ENCODE results near the gene LHFPL3. TPM values are rescaled to one million over a fixed set of nuclear protein-coding genes. Genes with fewer than 3 reads are reported as not detected.

LHFPL3 gene
- total and polyA plus RNA-seq, 2 of the 13 experiments (the other 11 are each of a cell fraction or from before 2014, with no cell fraction given) = not detected

DNA sequence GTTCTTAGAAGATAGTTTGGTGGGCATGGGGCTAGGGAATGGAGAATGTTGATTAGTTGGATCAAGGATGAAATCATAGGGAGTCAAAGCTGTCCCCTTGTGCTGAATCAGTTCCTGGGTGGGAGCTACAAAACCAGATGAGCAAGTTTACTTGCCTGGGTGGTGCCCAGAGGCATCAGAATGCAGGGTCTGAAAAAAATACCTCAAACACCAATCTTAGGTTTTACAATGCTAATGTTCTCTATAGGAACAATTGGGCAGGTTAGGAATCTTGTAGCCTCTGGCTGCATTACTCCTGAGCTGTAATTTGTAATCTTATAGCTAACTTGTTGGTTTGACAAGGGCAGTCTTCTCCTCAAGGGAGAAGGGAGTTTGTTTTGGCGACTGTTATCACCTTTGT is 34.4 kb downstream of the LHFPL3 start:
- 7% methylated on average over 1 of the region's 1 CpG for WGBS (ENCODE audit: low lambda C conversion rate)

DNA sequence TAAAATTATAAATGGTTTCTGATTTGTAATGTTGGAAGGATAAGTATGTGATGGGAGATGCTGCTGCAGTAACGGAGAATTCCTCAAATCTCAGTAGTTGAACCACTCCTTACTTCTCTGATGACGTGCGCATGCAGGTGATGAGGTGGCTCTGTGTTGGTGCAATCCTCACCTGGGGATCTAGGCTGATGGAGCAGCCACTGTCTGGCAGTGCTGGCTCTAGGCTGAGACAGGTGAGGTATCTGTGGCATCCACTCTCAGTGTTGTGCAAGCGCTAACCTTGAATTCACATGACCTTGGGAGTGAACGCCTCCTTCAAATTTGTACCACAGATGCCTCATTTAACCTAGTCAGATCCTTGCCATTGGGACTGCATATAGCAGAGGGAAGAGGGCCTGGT is 35.0 kb downstream of the LHFPL3 start:
- Histone ChIP-seq H3K36me3 (replicated peaks in 1 of 2; ENCODE audit: control insufficient read depth in 1 of 2, insufficient read depth in 2 of 2, low read length in 2 of 2) (no peaks in the 10 kb centered on the region), H4K20me1 (ENCODE audit: insufficient read depth, low read length) (no peaks in the 10 kb centered on the region), H3K79me2 (ENCODE audit: insufficient read depth, low read length) (no peaks in the 10 kb centered on the region), H3K4me1 (ENCODE audit: insufficient read depth, low read length) (no peaks in the 10 kb centered on the region), H3K27ac (ENCODE audit: extremely low read length, insufficient read depth, low read length) (no peak overlapping the region), H2AFZ (ENCODE audit: low read length) (no peak overlapping the region), H3K27me3 (ENCODE audit: control insufficient read depth in 1 of 2, insufficient read depth in 2 of 2, low read length in 2 of 2) (peaks cover 1 to 4% of the 10 kb centered on the region in 2 experiments; a peak in 1 of 5 replicates), H3K4me3 (replicated peaks in 1 of 3; ENCODE audit: insufficient read depth in 1 of 3, low read depth in 2 of 3, low read length in 3 of 3) (no peak overlapping the region), H3K4me2 (ENCODE audit: low read depth, low read length) (no peak overlapping the region), H3K9ac (ENCODE audit: insufficient read depth, low read depth, low read length) (no peak overlapping the region), H3K9me3 (ENCODE audit: low read length) (no peaks in the 10 kb centered on the region)
- FAIRE-seq = no peak
- BruUV-seq (replicated peaks) = no TSS peak
- in situ Hi-C loops (cut with HindIII; ENCODE audit: extremely low pct_ligation_motif_present, low pct_unique_long_range_greater_than_20kb) = no loop called here
- no peak for DNase-seq (ENCODE audit: low spot score)
- intact Hi-C loops (cut with micrococcal nuclease; ENCODE audit: unreplicated experiment) = no loop called here
- ChIA-PET CTCF (ENCODE audit: low intra/inter-chr PET ratio, low total read pairs) (no interaction called here), POLR2A (no interaction called here)
- no peak for ATAC-seq
- WGBS (ENCODE audit: low lambda C conversion rate) = 23% methylated on average over 3 of the region's 5 CpGs
- TF ChIP-seq, protein P1, sequence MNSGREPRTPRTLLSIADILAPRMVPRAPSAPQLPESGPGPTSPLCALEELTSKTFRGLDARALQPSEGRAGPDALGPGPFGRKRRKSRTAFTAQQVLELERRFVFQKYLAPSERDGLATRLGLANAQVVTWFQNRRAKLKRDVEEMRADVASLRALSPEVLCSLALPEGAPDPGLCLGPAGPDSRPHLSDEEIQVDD (CRISPR knock-in tag; IDR thresholded peaks at IDR 0.05; ENCODE audit: borderline replicate concordance) = no peak
- TF ChIP-seq ZNF33B (CRISPR knock-in tag; IDR thresholded peaks at IDR 0.05) (no peak), RFX1 (IDR thresholded peaks at IDR 0.05) (no peak), HNF4G (IDR thresholded peaks at IDR 0.05; ENCODE audit: borderline replicate concordance, low read depth, low read length) (no peak), HNF4G (CRISPR knock-in tag; IDR thresholded peaks at IDR 0.05; ENCODE audit: borderline replicate concordance, low read depth) (no peak), POLR2AphosphoS2 (IDR thresholded peaks at IDR 0.05; ENCODE audit: low read depth, low read length) (no peak), NFYB (CRISPR knock-in tag; IDR thresholded peaks at IDR 0.05) (no peak), TGIF2 (CRISPR knock-in tag; IDR thresholded peaks at IDR 0.05) (no peak)

More for the DNA sequence above, 34.4 kb downstream of the LHFPL3 start:
- no peak for FAIRE-seq
- H3K4me2 ChIP-seq (ENCODE audit: low read depth, low read length) = no peak overlapping the region
- TF ChIP-seq ONECUT2 (CRISPR knock-in tag; IDR thresholded peaks at IDR 0.05) = no peak
- H3K36me3 ChIP-seq (replicated peaks in 1 of 2; ENCODE audit: control insufficient read depth in 1 of 2, insufficient read depth in 2 of 2, low read length in 2 of 2) = no peaks in the 10 kb centered on the region
- H4K20me1 ChIP-seq (ENCODE audit: insufficient read depth, low read length) = no peaks in the 10 kb centered on the region
- in situ Hi-C loops (cut with HindIII; ENCODE audit: extremely low pct_ligation_motif_present, low pct_unique_long_range_greater_than_20kb) = no loop called here
- no TSS peak for BruUV-seq (replicated peaks)
- no peaks in the 10 kb centered on the region for H3K79me2 ChIP-seq (ENCODE audit: insufficient read depth, low read length)
- H3K4me3 ChIP-seq (replicated peaks in 1 of 3; ENCODE audit: insufficient read depth in 1 of 3, low read depth in 2 of 3, low read length in 3 of 3) = no peak overlapping the region
- CTCF ChIA-PET (ENCODE audit: low intra/inter-chr PET ratio, low total read pairs) = no interaction called here
- intact Hi-C loops (cut with micrococcal nuclease; ENCODE audit: unreplicated experiment) = no loop called here
- POLR2A ChIA-PET = no interaction called here
- no peak for ATAC-seq
- no peaks in the 10 kb centered on the region for H3K9me3 ChIP-seq (ENCODE audit: low read length)
- no peak for DNase-seq (ENCODE audit: low spot score)
- no peak overlapping the region for H2AFZ ChIP-seq (ENCODE audit: low read length)
- H3K4me1 ChIP-seq (ENCODE audit: insufficient read depth, low read length) = no peaks in the 10 kb centered on the region
- no peak overlapping the region for H3K27ac ChIP-seq (ENCODE audit: extremely low read length, insufficient read depth, low read length)
- H3K27me3 ChIP-seq (ENCODE audit: control insufficient read depth in 1 of 2, insufficient read depth in 2 of 2, low read length in 2 of 2) = peaks cover 1 to 4% of the 10 kb centered on the region in 2 experiments; a peak in 1 of 5 replicates
- no peak overlapping the region for H3K9ac ChIP-seq (ENCODE audit: insufficient read depth, low read depth, low read length)
